Fibroblast of mammary gland (primary cell): ENCODE data around the gene CACNB4.

Experiments
- DNase-seq: peaks from one replicate; pipeline ENCODE4 v3.0.0-alpha.2; 2010; ENCODE audit warnings: low read depth
- H3K4me3 ChIP-seq: 2 replicates; pipeline ENCODE4 v1.5.1; 2011; ENCODE audit warnings: low read depth, mild to moderate bottlenecking, low read length, moderate library complexity; ENCODE audit not compliant: control insufficient read depth
- TF ChIP-seq, protein P1 (sequence below): conservative IDR thresholded peaks from 2 replicates; pipeline ENCODE4 v1.5.1; 2011; ENCODE audit warnings: low read depth, low read length, inconsistent platforms; ENCODE audit not compliant: control insufficient read depth, insufficient read depth

CACNB4 gene

DNA sequence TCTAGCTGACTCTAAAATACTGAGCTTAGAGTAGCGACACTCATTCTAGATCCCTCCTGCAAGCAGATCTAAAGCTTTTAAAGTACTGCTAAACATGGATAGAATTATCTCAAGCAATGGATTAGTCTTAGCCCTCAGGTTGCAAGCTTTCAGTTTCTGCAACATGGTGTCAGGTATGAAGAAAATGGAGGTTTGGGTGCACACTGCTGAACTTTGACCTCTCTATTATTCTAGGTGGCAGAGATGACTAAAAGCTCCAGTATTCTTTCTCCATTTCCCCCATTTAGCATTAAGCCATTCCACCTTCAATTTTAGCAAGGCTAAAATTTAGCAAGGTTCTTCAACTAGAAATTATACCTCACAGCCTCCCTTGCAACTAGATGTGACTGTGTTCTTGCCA lies 117.0 kb downstream of the CACNB4 start:
- no peak overlapping the region for H3K4me3 ChIP-seq
- no peak for DNase-seq
- TF ChIP-seq, protein P1, sequence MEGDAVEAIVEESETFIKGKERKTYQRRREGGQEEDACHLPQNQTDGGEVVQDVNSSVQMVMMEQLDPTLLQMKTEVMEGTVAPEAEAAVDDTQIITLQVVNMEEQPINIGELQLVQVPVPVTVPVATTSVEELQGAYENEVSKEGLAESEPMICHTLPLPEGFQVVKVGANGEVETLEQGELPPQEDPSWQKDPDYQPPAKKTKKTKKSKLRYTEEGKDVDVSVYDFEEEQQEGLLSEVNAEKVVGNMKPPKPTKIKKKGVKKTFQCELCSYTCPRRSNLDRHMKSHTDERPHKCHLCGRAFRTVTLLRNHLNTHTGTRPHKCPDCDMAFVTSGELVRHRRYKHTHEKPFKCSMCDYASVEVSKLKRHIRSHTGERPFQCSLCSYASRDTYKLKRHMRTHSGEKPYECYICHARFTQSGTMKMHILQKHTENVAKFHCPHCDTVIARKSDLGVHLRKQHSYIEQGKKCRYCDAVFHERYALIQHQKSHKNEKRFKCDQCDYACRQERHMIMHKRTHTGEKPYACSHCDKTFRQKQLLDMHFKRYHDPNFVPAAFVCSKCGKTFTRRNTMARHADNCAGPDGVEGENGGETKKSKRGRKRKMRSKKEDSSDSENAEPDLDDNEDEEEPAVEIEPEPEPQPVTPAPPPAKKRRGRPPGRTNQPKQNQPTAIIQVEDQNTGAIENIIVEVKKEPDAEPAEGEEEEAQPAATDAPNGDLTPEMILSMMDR = no peak

GRCh38 chr2:151979694-151980093 lies 119.2 kb downstream of the CACNB4 start:
- peak; percentile 11 for DNase-seq
- TF ChIP-seq, protein P1 = no peak
- H3K4me3 ChIP-seq = no peak overlapping the region

DNA sequence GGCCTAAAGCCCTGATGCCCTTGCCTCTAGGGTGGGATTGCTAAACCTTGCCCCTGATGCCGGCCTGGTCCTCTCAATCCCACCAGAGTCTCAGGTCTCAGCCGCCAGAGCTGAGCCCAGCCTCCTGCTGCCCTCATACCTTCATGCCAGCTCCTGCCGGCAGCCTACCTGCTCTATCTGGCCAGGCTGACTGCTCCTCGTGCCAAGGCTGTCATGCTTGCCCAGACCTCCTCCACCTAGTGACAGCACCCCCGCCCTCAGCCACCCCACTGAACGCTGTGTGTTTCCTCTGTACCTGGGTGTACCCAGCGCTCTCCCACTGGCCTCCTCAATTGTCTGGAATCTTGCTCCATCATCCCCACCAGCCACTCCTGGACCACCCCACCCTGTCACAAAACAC lies 120.1 kb downstream of the CACNB4 start:
- TF ChIP-seq, protein P1 = no peak
- DNase-seq = no peak
- no peak overlapping the region for H3K4me3 ChIP-seq

DNA sequence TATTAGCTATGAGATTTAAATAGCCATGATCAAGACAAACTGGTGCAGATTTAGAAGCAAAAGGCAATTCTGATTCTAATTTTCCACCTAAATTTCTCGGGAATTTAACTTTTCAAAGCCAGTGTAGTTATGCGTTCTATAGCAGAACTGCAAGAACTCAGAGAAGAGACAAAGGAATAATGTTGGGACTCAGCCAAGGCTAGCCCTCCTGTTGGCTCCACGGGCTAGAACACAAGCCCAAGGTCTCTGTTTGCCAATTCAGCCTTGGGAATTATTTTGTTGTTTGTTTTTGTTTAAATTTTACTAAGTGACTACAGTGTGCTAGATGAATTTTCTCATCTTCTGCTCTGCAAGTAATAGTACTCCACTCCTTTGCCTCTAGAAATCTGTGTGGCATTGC lies 121.2 kb downstream of the CACNB4 start:
- TF ChIP-seq, protein P1 = no peak
- H3K4me3 ChIP-seq = no peak overlapping the region
- no peak for DNase-seq

GRCh38 chr2:151976945-151977353 lies 121.9 kb downstream of the CACNB4 start:
- no peak overlapping the region for H3K4me3 ChIP-seq
- TF ChIP-seq, protein P1 = no peak
- DNase-seq = no peak

DNA sequence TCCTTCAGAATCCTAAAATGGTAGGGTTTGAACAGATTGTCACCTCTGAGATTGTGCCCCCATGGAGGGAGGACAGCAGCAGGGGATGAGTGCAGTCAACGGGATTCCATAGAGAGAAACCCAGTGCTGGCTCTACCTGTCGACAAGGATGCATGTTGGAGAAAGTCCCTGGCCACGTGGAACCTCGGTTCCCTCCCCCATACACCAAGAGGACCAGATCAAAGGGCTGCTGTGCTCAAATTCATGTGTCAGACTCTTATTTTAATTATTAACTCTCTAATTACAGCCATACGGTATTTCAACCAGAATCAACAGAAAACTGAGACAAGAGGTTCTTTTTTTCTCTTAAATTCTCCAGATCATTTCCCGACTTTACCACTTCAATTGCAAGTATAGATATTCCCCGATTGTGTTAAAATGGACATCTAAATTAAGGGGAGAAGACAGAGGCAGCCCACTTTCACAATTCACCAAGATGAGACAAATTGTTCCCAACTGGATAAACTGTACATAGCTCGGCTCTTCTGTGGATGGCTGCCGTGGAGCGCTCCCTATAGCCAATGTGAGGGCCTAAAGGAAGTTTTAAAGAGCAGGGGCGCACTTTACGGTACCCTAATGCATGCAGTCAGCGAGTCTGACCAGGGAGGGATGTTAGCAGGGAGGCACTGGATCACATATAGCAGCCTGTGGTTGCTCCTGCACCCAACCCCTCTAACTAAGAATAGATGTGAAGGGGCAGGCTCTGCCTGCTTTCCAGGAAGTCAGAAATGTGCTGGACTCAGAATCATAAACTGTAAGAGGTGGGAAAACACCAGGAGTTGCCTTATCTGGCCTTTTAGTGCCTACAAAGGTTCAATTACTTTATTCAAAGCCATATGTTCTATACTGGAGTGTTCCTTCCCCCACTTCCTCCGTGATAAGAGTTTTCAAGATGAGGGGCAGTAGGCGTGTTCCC lies 123.1 kb downstream of the CACNB4 start:
- DNase-seq = no peak
- no peak overlapping the region for H3K4me3 ChIP-seq
- TF ChIP-seq, protein P1 = no peak
